Retinal pigment epithelial cell (primary cell): ENCODE results near the gene C1orf87.
A peak's percentile ranks its signal among the peaks of the same experiment; 100 is the strongest.

Experiments used
- DNase-seq: peaks from one replicate; pipeline ENCODE4 v3.0.0-alpha.2; 2010; ENCODE audit warnings: low read depth
- H3K4me3 ChIP-seq: 2 replicates; pipeline ENCODE4 v1.5.1; 2011; ENCODE audit warnings: mild to moderate bottlenecking, low read length, control low read depth, moderate library complexity
- CTCF ChIP-seq: conservative IDR thresholded peaks from 2 replicates; pipeline ENCODE4 v1.5.1; 2011; ENCODE audit warnings: low read depth, low read length, control low read depth, inconsistent platforms

The C1orf87 gene

GRCh38 chr1:59999006-59999405, 74.6 kb downstream of the C1orf87 start:
- DNase-seq, result peak; percentile 84
- no peak overlapping the region for H3K4me3 ChIP-seq
- no peak for TF ChIP-seq CTCF

- no peak for TF ChIP-seq CTCF
- DNase-seq, result no peak
- no peak overlapping the region for H3K4me3 ChIP-seq
These were observed 76.0 kb downstream of the C1orf87 start for GRCh38 chr1:59997479-59998115.

GRCh38 chr1:59994302-59995198, 79.0 kb downstream of the C1orf87 start:
- TF ChIP-seq CTCF, result no peak
- H3K4me3 ChIP-seq, result no peak overlapping the region
- peak; percentile 98 for DNase-seq

- no peak for TF ChIP-seq CTCF
- no peak for DNase-seq
- no peak overlapping the region for H3K4me3 ChIP-seq
These were observed 81.3 kb downstream of the C1orf87 start for GRCh38 chr1:59992040-59992820.

GRCh38 chr1:59990470-59990869, 83.1 kb downstream of the C1orf87 start:
- TF ChIP-seq CTCF, result no peak
- DNase-seq, result no peak
- H3K4me3 ChIP-seq, result no peak overlapping the region

GRCh38 chr1:59986516-59987310, 86.9 kb downstream of the C1orf87 start:
- peak; percentile 81 for DNase-seq
- no peak for TF ChIP-seq CTCF
- no peak overlapping the region for H3K4me3 ChIP-seq
